ENCODE results near the gene NDFIP2.

- no peak for TF ChIP-seq MAZ (IDR thresholded peaks at IDR 0.05; ENCODE audit: borderline replicate concordance, low read depth, low read length)
- no peak for TF ChIP-seq POLR2A (IDR thresholded peaks at IDR 0.05; ENCODE audit: low read length)
- TF ChIP-seq KDM5A (IDR thresholded peaks at IDR 0.05): no peak
- TF ChIP-seq CTCF (IDR thresholded peaks at IDR 0.05): no peak
- no peak for TF ChIP-seq EP300 (IDR thresholded peaks at IDR 0.05)
- TF ChIP-seq ESRRA (IDR thresholded peaks at IDR 0.05; ENCODE audit: borderline replicate concordance, low read length): no peak
- no peak for TF ChIP-seq HES2 (IDR thresholded peaks at IDR 0.05)
- no peak for TF ChIP-seq HDAC2 (IDR thresholded peaks at IDR 0.05)
- TF ChIP-seq NR3C1 (IDR thresholded peaks at IDR 0.05): no peak
- no peak for TF ChIP-seq ZFP36 (IDR thresholded peaks at IDR 0.05; ENCODE audit: borderline replicate concordance, partially characterized antibody)
- TF ChIP-seq FOXS1 (CRISPR knock-in tag; IDR thresholded peaks at IDR 0.05): no peak
- no peak for TF ChIP-seq BHLHE40 (IDR thresholded peaks at IDR 0.05; ENCODE audit: low read depth, low read length)
These were observed 41.7 kb upstream of the NDFIP2 start for GRCh38 chr13:79439275-79439674.

Data from A549 (cell line).